Stimulated activated CD4-positive, alpha-beta T cell treated with anti-CD3 and anti-CD28 coated beads, Interleukin-15, amount 100 ng/mL, for 1 hour (primary cell): ENCODE measurements around the gene BRSK1.
A peak's percentile ranks its signal among the peaks of the same experiment; 100 is the strongest.
"Not testable (repeated sequence)": the region's sequence is repeated elsewhere in the genome, so short reads cannot be mapped to it uniquely, and the experiment has no call there.

Experiments
- DNase-seq, 2 donors: peaks; one replicate each; pipeline ENCODE4 v3.0.0-alpha.2; 2020; ENCODE audit warnings: low read depth in 1 of 2, low spot score in 1 of 2

The BRSK1 gene

GRCh38 chr19:55328774-55329318 lies 45.0 kb downstream of the BRSK1 start:
- not testable (repeated sequence) for DNase-seq

- DNase-seq, result not testable (repeated sequence)
These were observed 46.0 kb downstream of the BRSK1 start for GRCh38 chr19:55329791-55330190.

GRCh38 chr19:55333870-55334269 lies 50.1 kb downstream of the BRSK1 start:
- DNase-seq, result no peak

- no peak for DNase-seq
These were observed 52.3 kb downstream of the BRSK1 start for GRCh38 chr19:55336101-55336500.

- DNase-seq, result peak; percentile 100
These were observed 55.5 kb downstream of the BRSK1 start, which contains the start of gene KMT5C for GRCh38 chr19:55339105-55339888. TSS of gene KMT5C (plus strand) at chr19:55339876. CDS start at chr19:55341937, 2,061 bp downstream.

GRCh38 chr19:55339889-55340783 lies 56.3 kb downstream of the BRSK1 start:
- no peak for DNase-seq

- DNase-seq, result no peak
These were observed 57.0 kb downstream of the BRSK1 start for GRCh38 chr19:55340784-55341147.

GRCh38 chr19:55341171-55341588 lies 57.4 kb downstream of the BRSK1 start:
- peak in 1 of 2 donors; percentile 44 for DNase-seq

- DNase-seq, result no peak
These were observed 58.1 kb downstream of the BRSK1 start for GRCh38 chr19:55341595-55342531.

GRCh38 chr19:55344444-55344843 lies 60.6 kb downstream of the BRSK1 start:
- DNase-seq, result no peak

GRCh38 chr19:55345101-55345817 lies 61.5 kb downstream of the BRSK1 start:
- no peak for DNase-seq

GRCh38 chr19:55345818-55346724 lies 62.3 kb downstream of the BRSK1 start:
- DNase-seq, result no peak

- DNase-seq, result no peak
These were observed 63.1 kb downstream of the BRSK1 start for GRCh38 chr19:55346725-55347441.

- DNase-seq, result no peak
These were observed 63.7 kb downstream of the BRSK1 start for GRCh38 chr19:55347442-55348009.

GRCh38 chr19:55348317-55349034 lies 64.7 kb downstream of the BRSK1 start:
- DNase-seq, result no peak

- no peak for DNase-seq
These were observed 67.0 kb downstream of the BRSK1 start for GRCh38 chr19:55350620-55351315.

GRCh38 chr19:55352040-55352439 lies 68.2 kb downstream of the BRSK1 start:
- DNase-seq, result no peak
